Heart left ventricle (tissue), 16 donors: ENCODE measurements around the gene DAB2IP. TPM values are rescaled to one million over a fixed set of nuclear protein-coding genes. Genes with fewer than 3 reads are reported as not detected.

Experiments used
- ATAC-seq, 4 donors: fragments of 200-7000 bp; cut with Tn5 transposase; one replicate each; pipeline ENCODE4 v1.9.1; 2020 to 2022; ENCODE audit warnings: moderate library complexity in 4 of 4, mild to moderate bottlenecking in 3 of 4, moderate number of reproducible peaks in 1 of 4
- DNase-seq, 5 donors: peaks; one replicate each; pipeline ENCODE4 v3.0.0-alpha.2; 2020
- H3K27ac ChIP-seq, 12 donors: fragments of 200-600 bp; sonication (generic) in 4 of 12; one replicate each; pipeline versions ENCODE4 v1.5.0 to v1.8.0; 2016 to 2022; ENCODE audit warnings: mild to moderate bottlenecking in 2 of 12
- H3K27me3 ChIP-seq, 9 donors: fragments of 200-600 bp; sonication (generic) in 2 of 9; one replicate each; pipeline versions ENCODE4 v1.5.1 to v1.8.0; 2016 to 2022; ENCODE audit warnings: mild to moderate bottlenecking in 3 of 9
- H3K36me3 ChIP-seq, 9 donors: fragments of 200-600 bp; sonication (generic) in 2 of 9; one replicate each; pipeline versions ENCODE4 v1.5.0 to v1.8.0; 2018 to 2022; ENCODE audit warnings: mild to moderate bottlenecking in 2 of 9
- H3K4me1 ChIP-seq, 12 donors: fragments of 200-600 bp; sonication (generic) in 4 of 12; one replicate each; pipeline versions ENCODE4 v1.5.0 to v1.8.0; 2016 to 2022; ENCODE audit warnings: mild to moderate bottlenecking in 3 of 12
- H3K4me3 ChIP-seq, 12 donors: fragments of 200-600 bp; sonication (generic) in 4 of 12; one replicate each; pipeline versions ENCODE4 v1.5.0 to v1.8.0; 2017 to 2022; ENCODE audit warnings: mild to moderate bottlenecking in 9 of 12, moderate library complexity in 4 of 12
- H3K9me3 ChIP-seq, 12 donors: fragments of 200-600 bp; sonication (generic) in 4 of 12; one replicate each; pipeline versions ENCODE4 v1.5.0 to v1.8.0; 2016 to 2022; ENCODE audit warnings: mild to moderate bottlenecking in 1 of 12
- CTCF ChIP-seq, 12 donors: fragments of 200-600 bp; sonication (generic) in 4 of 12; IDR thresholded peaks; one replicate each; pipeline versions ENCODE4 v1.5.0 to v1.8.0; 2018 to 2022; ENCODE audit warnings: antibody characterized with exemption in 12 of 12, mild to moderate bottlenecking in 5 of 12
- POLR2A ChIP-seq, 2 donors: fragments of 450-650 bp; IDR thresholded peaks; one replicate each; pipeline ENCODE4 v1.6.1; 2017; ENCODE audit warnings: antibody characterized with exemption in 2 of 2, mild to moderate bottlenecking in 2 of 2, moderate library complexity in 2 of 2
- WGBS, 4 donors: extraction: QIAGEN DNeasy Blood & Tissue Kit in 2 of 4; methylation state at CpG; one replicate each; pipeline versions ENCODE4 v1.1.5 to v1.1.7; 2013 to 2018; 5-methylcytosine and 5-hydroxymethylcytosine counted together
- intact Hi-C, 10 donors: fragments of 100-400 bp; cut with DNase I; formaldehyde crosslinking; loops; one replicate each; pipeline versions ENCODE4 v1.11.1 to v1.14.2; 2022
- polyA plus RNA-seq, 2 donors: library from polyadenylated mRNA; stranded (reverse); fragments of 200-250 nt; gene quantifications; one replicate each; pipeline ENCODE4 v1.2.3, GENCODE V29; 2013
- total RNA-seq, 9 donors: library from RNA; depleted of rRNA in 2 of 9; stranded (reverse); fragments of >200 nt in 2 of 9; fragmentation: NEBNext Ultra II Directional in 3 of 9; extraction: Animal tissue kit (Norgen Biotek cat#: 25700) in 3 of 9; gene quantifications; one replicate each; pipeline versions ENCODE4 v1.1.0 to v1.2.4, GENCODE V29; 2016 to 2023
- donor health status: ischemic (EF 13 %, LVEDD 7.1; RV severe dilation, severe dysfunction).
- donor health status: healthy with polysubstance abuse.
- donor health status: DM: no; HTN: yes; CAD: no.
- donor health status: DM: no; HTN: no; CAD: no.
- donor health status: ischemic (EF 25% LVEDD 6.9; RV normal size, moderate dysfunction).
- donor health status: ischemic (EF 25% LVEDD 5.7; RV mildly dilated, moderate dysfunction).
- donor health status: healthy.
- donor health status: DM: yes; HTN: yes; CAD: no.
- donor health status: ischemic (EF 35%, LVEDD 5.7; RV mildly dilated, moderate dysfunction).
- donor health status: nonischemic (EF 11% LVEDD 7.7; RV severe dilation, severe dysfunction).
- donor health status: DM: yes; HTN: yes; CAD: no.
- donor health status: PGD.
- donor health status: ischemic (EF 29% LVEDD 5.4; RV normal size, mild dysfunction).
- donor health status: nonischemic (EF 23%, LVEDD 6.1; RV moderate dilation, normal function).

The DAB2IP gene
- total and polyA plus RNA-seq, 11 donors = 30.9 to 103 (median 52.6) TPM

GRCh38 chr9:121607434-121608167 lies 43.8 kb upstream of the DAB2IP start:
- H3K4me1 ChIP-seq = peaks cover 28 to 97% (median 81%) of the 10 kb centered on the region in 12 donors
- no peaks in the 10 kb centered on the region for H3K9me3 ChIP-seq
- DNase-seq (peak; percentile 74 to 90 (median 81)), ATAC-seq (peak; percentile 78 to 91 (median 84))
- H3K4me3 ChIP-seq = peak overlapping the region in 7 of 12 donors; percentile 3 to 26 (median 8)
- WGBS, 4 donors = 13 to 17% (median 13%) methylated on average over 10 of the region's 10 CpGs
- H3K27me3 ChIP-seq = no peaks in the 10 kb centered on the region
- no peaks in the 10 kb centered on the region for H3K36me3 ChIP-seq
- TF ChIP-seq CTCF (IDR thresholded peaks at IDR 0.05) (no peak), POLR2A (IDR thresholded peaks at IDR 0.05) (no peak)
- peak overlapping the region; percentile 36 to 93 (median 84) for H3K27ac ChIP-seq
- intact Hi-C loops = no loop called here

GRCh38 chr9:121608168-121608853 lies 43.1 kb upstream of the DAB2IP start:
- intact Hi-C loops = no loop called here
- H3K36me3 ChIP-seq = no peaks in the 10 kb centered on the region
- H3K9me3 ChIP-seq = no peaks in the 10 kb centered on the region
- H3K27ac ChIP-seq = peak overlapping the region; percentile 36 to 93 (median 84)
- no peaks in the 10 kb centered on the region for H3K27me3 ChIP-seq
- WGBS, 4 donors = 37 to 45% (median 38%) methylated on average over 10 of the region's 10 CpGs
- H3K4me1 ChIP-seq = peaks cover 30 to 99% (median 85%) of the 10 kb centered on the region in 12 donors
- ATAC-seq = no peak
- TF ChIP-seq POLR2A (IDR thresholded peaks at IDR 0.05) (no peak), CTCF (IDR thresholded peaks at IDR 0.05) (no peak)
- DNase-seq = no peak
- H3K4me3 ChIP-seq = peak overlapping the region in 5 of 12 donors; percentile 2 to 20 (median 6)

GRCh38 chr9:121609822-121610637 lies 41.4 kb upstream of the DAB2IP start:
- intact Hi-C loops = loop anchor here in 2 of 10 donors (5.0 kb wide), 2 partner anchors 53 to 58 kb away; no protein-coding TSS in a partner anchor
- TF ChIP-seq POLR2A (IDR thresholded peaks at IDR 0.05) (no peak), CTCF (IDR thresholded peaks at IDR 0.05) (peak in 2 of 12 donors; percentile 22 to 36)
- H3K27ac ChIP-seq = peak overlapping the region; percentile 61 to 93 (median 84)
- no peaks in the 10 kb centered on the region for H3K27me3 ChIP-seq
- DNase-seq = peak in 4 of 5 donors; percentile 48 to 84 (median 54)
- peak; percentile 36 to 66 (median 55) for ATAC-seq
- H3K4me3 ChIP-seq = no peak overlapping the region
- WGBS, 4 donors = 39 to 46% (median 40%) methylated on average over 5 to 6 of the region's 6 CpGs
- H3K36me3 ChIP-seq = no peaks in the 10 kb centered on the region
- no peaks in the 10 kb centered on the region for H3K9me3 ChIP-seq
- peaks cover 27 to 89% (median 75%) of the 10 kb centered on the region in 12 donors for H3K4me1 ChIP-seq
